H9 (cell line): ENCODE results near the gene APOL1. TPM values are rescaled to one million over a fixed set of nuclear protein-coding genes. Genes with fewer than 3 reads are reported as not detected.

ENCODE experiments used
- DNase-seq: peaks from one replicate; pipeline ENCODE4 v3.0.0-alpha.2; 2017
- H2AFZ ChIP-seq: one replicate; pipeline ENCODE4 v1.6.1; 2013; ENCODE audit warnings: mild to moderate bottlenecking, low read length, control low read depth, moderate library complexity
- H2AK5ac ChIP-seq: 2 replicates; pipeline ENCODE4 v1.6.1; 2013; ENCODE audit warnings: low read length, control low read depth, mixed read lengths; ENCODE audit not compliant: insufficient read length
- H2BK120ac ChIP-seq: one replicate; pipeline ENCODE4 v1.6.1; 2013; ENCODE audit warnings: low read depth, mild to moderate bottlenecking, low read length, control low read depth, inconsistent platforms; ENCODE audit not compliant: poor library complexity, severe bottlenecking
- H2BK12ac ChIP-seq: 2 replicates; pipeline ENCODE4 v1.6.1; 2013; ENCODE audit warnings: low read length, control low read depth, mixed read lengths, low read depth; ENCODE audit not compliant: insufficient read length
- H2BK15ac ChIP-seq: 2 replicates; pipeline ENCODE4 v1.6.1; 2013; ENCODE audit warnings: low read depth, low read length, control low read depth
- H2BK20ac ChIP-seq: one replicate; pipeline ENCODE4 v1.6.1; 2013; ENCODE audit warnings: low read depth, mild to moderate bottlenecking, low read length, control low read depth, inconsistent platforms; ENCODE audit not compliant: poor library complexity, severe bottlenecking
- H2BK5ac ChIP-seq: 2 replicates; pipeline ENCODE4 v1.6.1; 2013; ENCODE audit warnings: low read length, control low read depth, mixed read lengths; ENCODE audit not compliant: insufficient read length
- H3K14ac ChIP-seq: 2 replicates; pipeline ENCODE4 v1.6.1; 2013; ENCODE audit warnings: low read length, control low read depth; ENCODE audit not compliant: insufficient read depth
- H3K18ac ChIP-seq: 2 replicates; pipeline ENCODE4 v1.6.1; 2013; ENCODE audit warnings: low read depth, mild to moderate bottlenecking, mixed read lengths, low read length, control low read depth; ENCODE audit not compliant: insufficient read length
- H3K23ac ChIP-seq: 2 replicates; pipeline ENCODE4 v1.6.1; 2013; ENCODE audit warnings: low read length, control low read depth, mixed read lengths, low read depth; ENCODE audit not compliant: insufficient read length
- H3K23me2 ChIP-seq: 2 replicates; pipeline ENCODE4 v1.6.1; 2013; ENCODE audit warnings: low read depth, mild to moderate bottlenecking, mixed read lengths, low read length, control low read depth; ENCODE audit not compliant: insufficient read length, poor library complexity, severe bottlenecking
- H3K27ac ChIP-seq: 2 replicates; pipeline ENCODE4 v1.5.1; 2013; ENCODE audit warnings: low read length, control low read depth, mixed read lengths, low read depth; ENCODE audit not compliant: insufficient read length
- H3K27me3 ChIP-seq: 2 replicates; pipeline ENCODE4 v1.6.1; 2013; ENCODE audit warnings: low read length, control low read depth, inconsistent platforms; ENCODE audit not compliant: insufficient read depth
- H3K4ac ChIP-seq: 2 replicates; pipeline ENCODE4 v1.6.1; 2013; ENCODE audit warnings: low read depth, mild to moderate bottlenecking, control low read depth, inconsistent platforms, low read length, moderate library complexity
- H3K4me1 ChIP-seq: 2 replicates; pipeline ENCODE4 v1.6.1; 2013; ENCODE audit warnings: low read length, control low read depth, inconsistent platforms; ENCODE audit not compliant: insufficient read depth
- H3K4me2 ChIP-seq: 2 replicates; pipeline ENCODE4 v1.6.1; 2013; ENCODE audit warnings: low read length, control low read depth, mixed read lengths; ENCODE audit not compliant: insufficient read length, insufficient read depth
- H3K56ac ChIP-seq: 2 replicates; pipeline ENCODE4 v1.6.1; 2013; ENCODE audit warnings: low read depth, mild to moderate bottlenecking, mixed read lengths, low read length, control low read depth; ENCODE audit not compliant: insufficient read length
- H3K79me1 ChIP-seq: 2 replicates; pipeline ENCODE4 v1.6.1; 2013; ENCODE audit warnings: low read depth, mild to moderate bottlenecking, moderate library complexity, low read length, control low read depth, inconsistent platforms; ENCODE audit not compliant: insufficient read depth, poor library complexity, severe bottlenecking
- H3K79me2 ChIP-seq: 2 replicates; pipeline ENCODE4 v1.6.1; 2013; ENCODE audit warnings: low read length, control low read depth, inconsistent platforms; ENCODE audit not compliant: insufficient read depth
- H3K9ac ChIP-seq: 2 replicates; pipeline ENCODE4 v1.6.1; 2013; ENCODE audit warnings: low read length, control low read depth, mixed read lengths; ENCODE audit not compliant: insufficient read length; ENCODE audit errors: extremely low read depth
- H3K9me3 ChIP-seq: one replicate; pipeline ENCODE4 v1.6.1; 2013; ENCODE audit warnings: low read depth, low read length, inconsistent platforms; ENCODE audit not compliant: control insufficient read depth
- H3T11ph ChIP-seq: one replicate; pipeline ENCODE4 v1.6.1; 2013; ENCODE audit warnings: mild to moderate bottlenecking, low read length, control low read depth, inconsistent platforms
- H4K20me1 ChIP-seq: one replicate; pipeline ENCODE4 v1.6.1; 2013; ENCODE audit not compliant: control insufficient read depth, insufficient read length, insufficient read depth
- H4K5ac ChIP-seq: 2 replicates; pipeline ENCODE4 v1.6.1; 2013; ENCODE audit warnings: low read depth, mild to moderate bottlenecking, mixed read lengths, low read length, control low read depth; ENCODE audit not compliant: insufficient read length
- H4K8ac ChIP-seq: replicated peaks from 2 replicates; pipeline ENCODE4 v1.6.1; 2013; ENCODE audit warnings: low read length, control low read depth, mixed read lengths, low read depth; ENCODE audit not compliant: insufficient read length
- H4K91ac ChIP-seq: 2 replicates; pipeline ENCODE4 v1.6.1; 2013; ENCODE audit warnings: low read depth, mild to moderate bottlenecking, moderate library complexity, mixed read lengths, low read length, control low read depth; ENCODE audit not compliant: insufficient read length
- H3K27ac Mint-ChIP-seq, 3 experiments: 2 replicates in 2 of 3; 3 replicates in 1 of 3; pipeline ENCODE4 v1.8.0; 2020 to 2021; ENCODE audit warnings: mixed read lengths in 3 of 3, mild to moderate bottlenecking in 1 of 3, moderate library complexity in 1 of 3
- H3K27me3 Mint-ChIP-seq: 2 replicates; pipeline ENCODE4 v1.8.0; 2021; ENCODE audit warnings: low read depth, mild to moderate bottlenecking, moderate library complexity, mixed read lengths
- H3K36me3 Mint-ChIP-seq, 3 experiments: 2 replicates in 2 of 3; 3 replicates in 1 of 3; pipeline ENCODE4 v1.8.0; 2020 to 2021; ENCODE audit warnings: low read depth in 3 of 3, mixed read lengths in 3 of 3; ENCODE audit not compliant: insufficient read depth in 1 of 3
- H3K4me1 Mint-ChIP-seq, 2 experiments: 2 replicates each; pipeline ENCODE4 v1.8.0; 2020; ENCODE audit warnings: mixed read lengths in 2 of 2
- H3K4me3 Mint-ChIP-seq, 2 experiments: 2 replicates in 1 of 2; 3 replicates in 1 of 2; pipeline ENCODE4 v1.8.0; 2020 to 2021; ENCODE audit warnings: mild to moderate bottlenecking in 2 of 2, mixed read lengths in 2 of 2, moderate library complexity in 1 of 2
- H3K9me3 Mint-ChIP-seq, 2 experiments: 2 replicates in 1 of 2; 3 replicates in 1 of 2; pipeline ENCODE4 v1.8.0; 2020; ENCODE audit warnings: mild to moderate bottlenecking in 2 of 2, mixed read lengths in 2 of 2, moderate library complexity in 1 of 2
- CTCF ChIP-seq: fragments of 200-600 bp; sonication (generic); conservative IDR thresholded peaks from 3 replicates; pipeline ENCODE4 v1.8.0; 2021; ENCODE audit warnings: antibody characterized with exemption, mild to moderate bottlenecking
- WGBS: extraction: QIAGEN DNeasy Blood & Tissue Kit; methylation state at CpG from one replicate; pipeline ENCODE4 v1.1.7; 2013; ENCODE audit warnings: missing lambda C conversion rate, low lambda C conversion rate, mixed read lengths; ENCODE audit not compliant: insufficient read length; ENCODE audit errors: extremely low coverage; 5-methylcytosine and 5-hydroxymethylcytosine counted together
- total RNA-seq: library from RNA; stranded (reverse); gene quantifications from 2 replicates; pipeline ENCODE4 v1.2.1, GENCODE V29; 2021

Gene APOL1
- total RNA-seq, 1 experiment from 2014 or later = not detected

- H3K79me2 ChIP-seq = no peaks in the 10 kb centered on the region
- H4K5ac ChIP-seq = no peak overlapping the region
- H4K91ac ChIP-seq = no peak overlapping the region
- H3K27ac ChIP-seq = no peak overlapping the region
- no peak overlapping the region for H3K4me2 ChIP-seq
- H2BK20ac ChIP-seq = no peak overlapping the region
- H3K9ac ChIP-seq = no peak overlapping the region
- no peaks in the 10 kb centered on the region for H3K4me1 ChIP-seq
- no peaks in the 10 kb centered on the region for H3K9me3 Mint-ChIP-seq
- H3K56ac ChIP-seq = no peak overlapping the region
- no peak overlapping the region for H3K27ac Mint-ChIP-seq
- DNase-seq = no peak
- no peaks in the 10 kb centered on the region for H3K79me1 ChIP-seq
- no peak overlapping the region for H2BK15ac ChIP-seq
- no peaks in the 10 kb centered on the region for H4K20me1 ChIP-seq
- H3K4ac ChIP-seq = no peak overlapping the region
- no peak for TF ChIP-seq CTCF
- H3K36me3 Mint-ChIP-seq = peaks cover 31 to 66% (median 58%) of the 10 kb centered on the region in 3 experiments; a peak in 6 of 7 replicates
- no peak overlapping the region for H2BK5ac ChIP-seq
- H4K8ac ChIP-seq = no peak overlapping the region
- no peak overlapping the region for H3K14ac ChIP-seq
- H3T11ph ChIP-seq = no peak overlapping the region
- no peak overlapping the region for H2AFZ ChIP-seq
- H2AK5ac ChIP-seq = no peak overlapping the region
- no peak overlapping the region for H3K18ac ChIP-seq
- no peak overlapping the region for H3K4me3 Mint-ChIP-seq
- peaks cover 13 to 17% of the 10 kb centered on the region in 2 experiments for H3K4me1 Mint-ChIP-seq
- H3K27me3 ChIP-seq = no peaks in the 10 kb centered on the region
- no peaks in the 10 kb centered on the region for H3K27me3 Mint-ChIP-seq
- no CpG with 5 or more reads among the region's 14 CpGs for WGBS
- H3K9me3 ChIP-seq = no peaks in the 10 kb centered on the region
- no peaks in the 10 kb centered on the region for H3K23me2 ChIP-seq
- H2BK12ac ChIP-seq = no peak overlapping the region
- no peak overlapping the region for H2BK120ac ChIP-seq
- H3K23ac ChIP-seq = no peak overlapping the region
These were observed 28.9 kb downstream of the APOL1 start for GRCh38 chr22:36281781-36282327.
